Measurements from ENCODE around the gene SSX2IP.
A peak's percentile ranks its signal among the peaks of the same experiment; 100 is the strongest.

Gene SSX2IP

GRCh38 chr1:84672080-84672854, 18.0 kb downstream of the SSX2IP start:
- TF ChIP-seq CTCF (IDR thresholded peaks at IDR 0.05), result no peak

DNA sequence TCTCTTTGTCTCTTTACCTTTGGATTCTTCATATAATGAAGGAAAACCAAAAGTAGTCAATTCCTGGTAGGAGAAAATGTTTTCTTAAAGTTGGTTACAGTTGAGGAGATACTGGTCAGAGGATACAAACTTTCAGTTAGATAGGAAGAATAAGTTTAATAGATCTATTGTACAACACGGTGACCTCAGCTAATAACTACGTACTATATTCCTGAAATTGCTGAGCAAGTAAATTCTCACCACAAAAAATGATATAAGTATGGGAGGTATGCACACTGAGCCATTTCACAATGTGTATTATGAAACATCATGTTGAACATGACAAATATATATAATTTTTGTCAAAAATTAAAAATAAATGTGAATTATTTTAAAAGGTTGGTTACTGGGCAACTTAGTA, 20.4 kb downstream of the SSX2IP start:
- TF ChIP-seq CTCF (IDR thresholded peaks at IDR 0.05), result no peak

DNA sequence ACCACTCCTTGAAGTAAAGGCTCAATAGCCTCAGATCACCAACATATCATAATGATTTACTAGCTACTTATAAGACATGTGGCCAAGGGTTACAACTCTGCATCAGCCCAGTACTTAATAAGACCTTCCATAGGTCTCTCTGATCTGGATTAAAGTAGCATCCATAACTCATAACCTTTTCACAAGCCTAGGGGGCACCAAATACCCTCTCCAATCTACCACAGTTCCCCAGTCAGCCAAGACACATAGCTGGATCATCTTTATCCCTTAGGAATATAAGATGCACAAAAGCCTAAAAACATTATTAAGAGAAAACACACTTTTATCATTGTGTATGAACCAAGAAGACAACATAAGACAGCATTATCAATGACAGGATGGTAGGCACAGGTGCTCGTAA, 22.1 kb downstream of the SSX2IP start:
- no peak for TF ChIP-seq CTCF (IDR thresholded peaks at IDR 0.05)

DNA sequence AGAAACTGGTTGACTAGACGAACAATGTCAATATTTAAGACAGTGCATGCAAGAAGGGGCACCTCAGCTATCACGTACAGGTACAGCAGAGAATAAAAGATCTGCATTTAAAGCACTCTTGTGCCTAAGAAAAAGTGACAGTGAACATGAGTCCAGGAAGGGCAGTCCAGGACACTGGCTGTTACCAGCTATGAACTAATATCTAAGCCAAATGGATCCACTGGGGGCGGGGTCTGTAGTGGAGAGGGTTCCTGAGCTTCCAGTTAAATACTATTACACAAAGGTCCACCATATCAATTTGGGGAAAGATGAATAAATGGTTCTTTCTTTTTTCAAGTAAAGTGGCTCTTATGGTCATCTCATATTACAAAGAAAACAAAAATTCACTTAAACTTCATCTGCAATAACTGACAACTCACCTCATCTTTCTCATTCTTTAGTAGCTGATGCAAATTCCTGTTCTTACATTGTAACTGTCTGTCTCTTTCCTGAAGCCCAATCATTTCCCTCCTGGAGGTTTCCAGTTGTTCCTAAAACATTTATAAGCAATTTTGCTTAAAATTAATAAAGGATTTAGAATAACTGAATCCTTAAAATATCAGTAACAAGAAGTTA, 24.5 kb downstream of the SSX2IP start:
- no peak for TF ChIP-seq CTCF (IDR thresholded peaks at IDR 0.05)

DNA sequence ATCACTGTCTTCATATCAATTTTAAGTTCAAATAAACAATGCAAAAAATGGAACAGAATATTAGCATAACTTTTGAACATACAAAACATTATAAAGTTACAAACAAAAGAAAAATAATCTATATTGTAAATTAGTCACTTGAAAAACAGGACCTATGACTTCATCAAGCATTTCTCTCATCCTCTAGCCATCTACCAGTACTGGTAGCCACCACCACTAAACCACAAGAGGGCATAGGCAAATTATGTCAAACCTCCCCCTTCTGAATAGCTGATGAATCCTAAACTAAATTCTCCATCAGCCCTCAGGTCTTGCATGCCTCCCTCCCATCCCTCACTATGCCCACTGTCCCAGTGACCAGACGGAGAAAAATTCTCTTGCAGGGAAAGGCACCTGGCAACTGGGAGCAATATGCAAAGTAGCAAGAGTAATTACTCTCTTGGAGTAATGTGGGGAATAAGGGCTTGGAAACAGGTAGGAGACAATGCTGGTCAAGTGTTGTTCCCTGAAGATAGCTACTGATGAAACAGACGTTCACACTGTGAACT, 37.1 kb downstream of the SSX2IP start:
- TF ChIP-seq CTCF (IDR thresholded peaks at IDR 0.05), result peak; percentile 19; the same call in 1 of the 2 replicates

DNA sequence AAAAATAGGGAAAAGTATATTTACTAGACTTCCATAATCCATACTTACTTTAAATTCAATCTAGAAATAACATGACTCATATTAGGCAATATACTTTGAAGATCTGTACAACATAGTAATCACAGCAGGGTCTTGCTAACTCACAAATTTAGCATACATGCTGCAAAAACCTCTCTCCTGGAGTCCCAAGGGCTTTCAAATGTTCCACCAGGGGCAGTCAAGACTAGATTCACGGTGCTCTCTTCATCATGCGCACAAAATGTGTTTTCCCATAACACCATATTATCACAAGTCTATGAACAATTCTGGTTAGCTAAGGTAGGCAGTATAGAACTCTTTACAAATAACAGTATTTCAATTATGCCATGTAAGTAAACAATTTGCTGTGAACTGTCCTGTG, 45.8 kb downstream of the SSX2IP start:
- no peak for TF ChIP-seq CTCF (IDR thresholded peaks at IDR 0.05)

DNA sequence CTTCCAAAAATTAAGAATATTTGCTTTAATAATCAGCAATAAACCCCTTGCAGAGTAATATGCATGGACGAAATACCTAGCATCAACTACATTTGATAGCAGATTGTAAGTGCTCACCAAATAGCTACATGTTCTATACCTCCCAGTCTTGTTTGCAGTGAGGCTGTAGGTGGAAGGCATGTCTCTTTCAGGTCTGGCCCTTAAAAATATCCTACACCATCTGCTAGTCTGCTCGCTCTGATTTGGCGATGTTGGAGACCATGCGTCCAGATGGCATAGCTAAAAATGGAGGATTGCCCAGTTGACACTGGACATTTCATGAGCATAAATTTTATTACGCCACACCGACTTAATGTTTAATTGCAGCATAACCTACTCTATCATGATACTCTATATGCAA, 47.1 kb downstream of the SSX2IP start:
- no peak for TF ChIP-seq CTCF (IDR thresholded peaks at IDR 0.05)
